Lower leg skin (tissue), 3 donors: ENCODE results near the gene ZNF207.

ENCODE experiments used
- CTCF ChIP-seq, 3 donors: fragments of 450-650 bp; IDR thresholded peaks; one replicate each; pipeline ENCODE4 v1.5.1; 2016; ENCODE audit warnings: antibody characterized with exemption in 3 of 3, mild to moderate bottlenecking in 3 of 3, moderate library complexity in 2 of 3
- POLR2A ChIP-seq, 2 donors: fragments of 450-650 bp; IDR thresholded peaks; one replicate each; pipeline ENCODE4 v1.6.1; 2016 to 2017; ENCODE audit warnings: antibody characterized with exemption in 2 of 2, mild to moderate bottlenecking in 1 of 2, moderate library complexity in 1 of 2

GRCh38 chr17:32348483-32348800, 1.5 kb upstream of the ZNF207 start:
- TF ChIP-seq POLR2A (IDR thresholded peaks at IDR 0.05), result no peak
- TF ChIP-seq CTCF (IDR thresholded peaks at IDR 0.05), result no peak
